ENCODE data around the gene NLN.

The NLN gene

GRCh38 chr5:65808818-65809217, 86.8 kb downstream of the NLN start:
- H3K4me3 ChIP-seq (ENCODE audit: low read length), result no peak overlapping the region
- no peak for TF ChIP-seq CTCF (conservative IDR thresholded peaks at IDR 0.05; ENCODE audit: low read depth, low read length)
- DNase-seq (ENCODE audit: low read depth), result no peak

GRCh38 chr5:65809817-65810531, 88.0 kb downstream of the NLN start:
- no peak overlapping the region for H3K4me3 ChIP-seq (ENCODE audit: low read length)
- DNase-seq (ENCODE audit: low read depth), result peak; percentile 76
- no peak for TF ChIP-seq CTCF (conservative IDR thresholded peaks at IDR 0.05; ENCODE audit: low read depth, low read length)

GRCh38 chr5:65811004-65811403, 89.0 kb downstream of the NLN start:
- DNase-seq (ENCODE audit: low read depth), result no peak
- no peak for TF ChIP-seq CTCF (conservative IDR thresholded peaks at IDR 0.05; ENCODE audit: low read depth, low read length)
- no peak overlapping the region for H3K4me3 ChIP-seq (ENCODE audit: low read length)

GRCh38 chr5:65811885-65812284, 89.9 kb downstream of the NLN start:
- no peak for TF ChIP-seq CTCF (conservative IDR thresholded peaks at IDR 0.05; ENCODE audit: low read depth, low read length)
- no peak for DNase-seq (ENCODE audit: low read depth)
- H3K4me3 ChIP-seq (ENCODE audit: low read length), result no peak overlapping the region

GRCh38 chr5:65812648-65813047, 90.6 kb downstream of the NLN start:
- TF ChIP-seq CTCF (conservative IDR thresholded peaks at IDR 0.05; ENCODE audit: low read depth, low read length), result no peak
- DNase-seq (ENCODE audit: low read depth), result no peak
- H3K4me3 ChIP-seq (ENCODE audit: low read length), result no peak overlapping the region

- no peak for DNase-seq (ENCODE audit: low read depth)
- TF ChIP-seq CTCF (conservative IDR thresholded peaks at IDR 0.05; ENCODE audit: low read depth, low read length), result no peak
- H3K4me3 ChIP-seq (ENCODE audit: low read length), result no peak overlapping the region
Observed at GRCh38 chr5:65813174-65813573, 91.2 kb downstream of the NLN start.

GRCh38 chr5:65815161-65815560, 93.2 kb downstream of the NLN start:
- DNase-seq (ENCODE audit: low read depth), result no peak
- TF ChIP-seq CTCF (conservative IDR thresholded peaks at IDR 0.05; ENCODE audit: low read depth, low read length), result no peak
- H3K4me3 ChIP-seq (ENCODE audit: low read length), result no peak overlapping the region
